NCI-H146 treated with DMSO at 0.1 percent for 48 hours (cell line): ENCODE results near the gene NSFL1C.

ENCODE experiments used
- DNase-seq: peaks from one replicate; lab custom pipeline; 2025; ENCODE audit not compliant: unreplicated experiment; lab: John Stamatoyannopoulos, UW

Gene NSFL1C

DNA sequence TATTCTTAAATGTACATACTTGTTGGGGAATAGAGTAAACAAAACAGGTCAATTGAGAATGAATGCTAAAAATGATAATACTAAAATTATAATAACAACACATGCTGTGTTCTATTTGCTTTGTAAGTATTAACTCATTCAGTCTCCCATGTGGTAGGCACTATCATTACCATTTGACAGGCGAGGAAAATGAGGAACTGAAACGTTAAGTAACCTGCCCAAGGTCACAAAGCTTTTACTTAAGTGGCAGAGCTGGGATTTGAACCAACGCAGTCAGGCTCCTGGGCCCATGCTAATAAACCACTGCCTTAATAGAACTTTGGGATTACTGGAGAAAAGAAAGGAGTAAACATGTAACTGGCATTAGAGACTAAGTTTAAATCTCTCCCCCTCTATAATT, 3.8 kb downstream of the NSFL1C start:
- no peak for DNase-seq

DNA sequence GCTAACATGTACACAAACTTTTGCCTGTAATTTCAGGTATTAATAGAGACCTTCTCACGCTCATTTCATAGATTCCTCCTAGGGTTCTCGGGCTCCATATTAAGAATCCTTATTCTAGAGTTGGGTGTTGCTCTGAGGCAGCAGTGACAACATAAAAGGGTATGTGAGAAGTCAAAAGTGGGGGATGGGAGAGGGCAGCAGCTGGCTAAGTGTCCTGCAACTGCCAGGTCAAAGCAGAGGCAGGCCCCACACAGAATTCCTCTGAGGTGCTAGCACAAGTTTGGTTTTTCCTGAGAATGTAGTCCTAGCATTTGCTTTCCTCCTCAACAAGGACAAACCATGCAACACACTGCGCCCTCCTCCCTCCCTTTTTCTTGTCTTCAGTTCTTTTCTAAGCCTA, 4.6 kb downstream of the NSFL1C start:
- DNase-seq = no peak

DNA sequence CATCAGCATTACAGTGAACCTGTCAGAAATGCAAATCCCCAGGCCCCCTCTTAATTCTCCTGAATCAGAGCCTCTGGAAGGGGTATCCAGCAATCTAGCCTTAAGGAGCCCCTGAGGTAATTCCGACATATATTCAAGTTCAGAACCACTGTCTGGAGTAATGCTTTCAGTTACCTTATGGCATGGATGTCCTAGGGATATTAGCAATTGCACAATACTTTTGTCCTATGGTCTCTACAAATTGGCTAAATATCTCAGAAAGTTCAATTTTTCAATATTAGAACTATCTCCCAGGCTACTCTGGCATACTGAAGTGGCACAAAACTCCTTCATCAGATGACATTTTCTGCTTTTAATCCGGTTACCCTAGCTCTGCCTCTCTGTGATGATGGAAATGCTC, 6.4 kb downstream of the NSFL1C start:
- no peak for DNase-seq

DNA sequence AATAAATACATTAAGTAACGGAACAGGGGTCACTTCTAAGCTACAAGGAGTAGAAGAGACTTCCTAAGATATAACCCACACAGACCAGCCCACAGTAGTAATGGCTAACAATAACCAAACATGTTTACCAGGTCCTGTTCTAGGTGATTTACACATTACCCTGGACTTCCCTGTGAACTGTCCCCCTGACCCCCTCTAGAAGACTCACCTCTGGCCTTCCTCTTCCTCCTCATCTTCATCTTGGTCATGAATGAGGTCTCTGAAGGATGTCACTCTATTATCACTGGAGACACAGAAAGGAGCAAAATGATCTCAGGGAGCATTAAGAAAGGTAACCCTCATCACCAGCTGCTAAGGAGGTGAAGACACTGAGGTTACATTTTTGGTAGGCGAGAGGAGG, 8.7 kb downstream of the NSFL1C start:
- DNase-seq = no peak

DNA sequence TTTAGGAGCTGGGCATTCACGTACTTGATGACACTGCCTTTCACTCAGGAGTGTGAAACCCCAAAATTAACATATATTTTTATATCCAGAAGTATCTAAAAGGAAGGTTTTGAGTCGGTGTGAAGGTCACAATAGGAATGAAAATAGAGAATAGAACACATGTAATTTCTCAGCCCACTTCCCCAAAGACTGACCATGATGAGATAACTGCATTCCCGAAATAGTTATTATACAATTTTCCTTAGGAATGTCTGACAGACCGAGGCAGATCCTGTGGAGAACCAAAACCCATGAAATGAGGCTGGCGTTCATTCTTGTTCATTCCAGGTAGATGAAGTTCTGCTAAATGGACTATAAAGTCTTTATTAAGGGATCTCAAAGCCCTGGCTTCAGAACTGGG, 10.3 kb downstream of the NSFL1C start:
- DNase-seq = no peak

DNA sequence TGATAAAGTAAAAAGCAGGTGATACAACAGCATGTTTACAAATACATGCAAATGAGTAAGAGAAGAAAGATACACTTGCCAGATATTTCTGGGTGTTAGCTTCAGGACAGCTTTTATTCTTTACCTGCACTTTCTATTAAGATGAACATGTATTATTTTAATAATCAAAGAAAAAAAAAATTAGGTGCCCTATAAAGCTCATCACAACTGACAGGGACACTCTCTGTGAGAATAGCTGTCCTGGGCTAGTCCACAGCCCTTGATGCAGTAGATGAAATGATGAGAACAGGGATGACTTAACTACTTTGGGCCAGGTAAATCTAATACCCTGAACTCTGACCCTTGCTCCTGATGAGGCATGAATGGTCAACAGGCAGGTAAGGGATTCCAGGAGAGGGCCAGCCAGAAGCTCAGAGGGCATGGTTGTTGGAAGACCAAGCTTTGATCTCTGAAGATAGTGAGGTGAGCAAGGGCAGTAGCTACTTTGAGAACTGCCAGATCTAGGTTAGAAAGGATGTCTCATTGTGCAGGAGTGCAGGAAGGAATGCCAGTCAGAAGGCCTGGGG, 15.6 kb downstream of the NSFL1C start:
- no peak for DNase-seq

DNA sequence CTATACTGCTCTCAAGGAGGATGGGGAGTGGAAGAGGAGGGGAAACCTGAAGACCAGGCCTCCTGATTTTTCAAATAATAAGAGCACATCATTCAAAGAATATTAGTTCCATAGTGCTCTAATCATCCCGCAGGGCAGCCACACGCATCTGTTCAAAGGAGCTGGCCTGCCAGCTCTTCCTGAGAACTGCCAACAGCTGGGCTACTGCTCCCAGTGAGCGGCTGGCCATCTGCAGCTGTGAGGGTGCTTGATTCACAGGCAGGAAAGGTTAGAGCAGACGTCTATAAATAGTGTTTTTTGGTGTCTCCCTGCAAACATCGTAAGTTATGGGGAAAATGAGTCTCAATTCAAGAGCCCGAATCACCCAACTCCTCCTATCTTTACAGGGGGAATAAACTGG, 17.3 kb downstream of the NSFL1C start:
- DNase-seq = no peak

DNA sequence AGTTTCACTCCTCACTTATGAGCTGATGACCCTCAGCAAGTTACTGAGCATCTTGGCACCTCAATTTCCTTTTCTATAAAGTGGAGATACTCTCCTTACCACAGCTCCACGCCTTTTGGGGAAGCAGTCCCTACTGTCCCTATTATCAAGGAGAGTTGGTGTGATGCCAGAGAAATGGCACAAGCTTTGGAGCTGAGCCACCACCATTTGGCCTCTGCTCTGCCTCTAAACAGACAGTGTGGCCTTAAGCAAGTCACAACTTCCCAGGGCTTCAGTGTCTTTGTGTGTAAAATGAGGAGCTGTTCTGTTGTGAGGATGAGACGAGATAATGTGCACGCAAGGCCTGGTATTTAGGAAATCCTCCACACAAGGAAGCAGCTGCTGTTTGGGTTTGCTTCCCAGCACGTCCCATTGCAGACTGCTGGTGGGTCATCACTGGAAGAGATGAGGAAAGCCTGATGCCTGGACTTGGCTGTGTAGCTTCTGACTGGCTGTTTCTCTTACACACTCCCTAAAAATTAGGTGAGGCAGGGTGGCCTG, 18.5 kb downstream of the NSFL1C start:
- DNase-seq = no peak

DNA sequence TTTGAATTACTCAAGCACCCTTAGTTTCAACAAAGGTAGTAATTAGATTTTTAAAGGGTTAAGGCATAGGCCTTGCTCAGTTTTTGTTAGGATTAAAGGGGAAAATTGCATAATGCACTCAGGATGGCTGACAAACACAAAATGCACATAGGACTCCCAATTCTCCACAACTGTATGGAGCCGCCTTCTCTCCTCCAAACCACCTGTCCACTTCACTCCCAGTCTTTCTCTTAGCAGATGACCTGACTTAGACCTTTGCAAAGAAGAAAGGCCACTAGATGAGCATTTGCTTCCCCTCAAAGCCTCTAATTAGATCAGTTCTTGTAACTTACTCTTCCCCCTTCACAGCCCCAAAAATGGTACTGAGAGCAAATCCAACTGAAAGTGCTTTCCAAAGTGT, 20.1 kb downstream of the NSFL1C start:
- no peak for DNase-seq

DNA sequence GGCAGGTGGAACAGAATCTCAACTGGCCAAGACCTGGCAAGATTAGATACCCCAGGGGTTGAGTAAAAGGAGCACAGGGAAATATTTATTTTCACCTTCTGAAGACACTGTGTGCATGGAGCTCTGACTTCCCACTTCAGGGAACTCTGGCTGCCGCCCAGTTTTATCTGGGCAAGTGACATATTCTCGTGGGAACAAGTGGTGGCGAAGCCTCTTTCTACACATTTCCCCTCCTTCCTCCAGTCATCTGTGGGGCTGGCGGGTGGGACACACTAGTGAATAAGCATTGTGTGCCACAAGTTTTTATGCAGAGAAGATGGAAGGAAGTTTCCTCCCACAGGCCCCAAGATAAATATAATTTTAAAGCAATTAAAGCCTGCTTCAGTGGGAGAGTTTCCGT, 23.6 kb downstream of the NSFL1C start:
- no peak for DNase-seq

DNA sequence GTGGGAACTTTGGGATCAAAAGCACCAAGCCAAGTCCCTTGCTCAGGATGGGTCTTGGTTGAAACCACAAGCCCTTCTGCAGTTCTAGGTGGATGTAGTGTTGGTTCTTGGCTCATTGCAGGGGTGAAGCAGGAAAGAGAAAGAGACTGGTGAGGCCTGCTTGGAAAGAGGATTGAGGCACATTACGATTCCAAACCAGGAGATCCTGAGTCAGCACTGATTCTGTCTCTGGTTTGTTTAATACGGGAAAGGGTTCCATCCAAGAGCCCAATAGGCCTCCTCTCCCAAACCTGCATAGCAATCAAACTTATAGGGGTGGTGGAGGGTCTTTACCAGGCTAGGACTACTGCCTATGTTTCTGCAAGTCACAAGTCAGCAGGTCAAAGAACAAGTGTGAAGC, 24.3 kb downstream of the NSFL1C start:
- DNase-seq = no peak

DNA sequence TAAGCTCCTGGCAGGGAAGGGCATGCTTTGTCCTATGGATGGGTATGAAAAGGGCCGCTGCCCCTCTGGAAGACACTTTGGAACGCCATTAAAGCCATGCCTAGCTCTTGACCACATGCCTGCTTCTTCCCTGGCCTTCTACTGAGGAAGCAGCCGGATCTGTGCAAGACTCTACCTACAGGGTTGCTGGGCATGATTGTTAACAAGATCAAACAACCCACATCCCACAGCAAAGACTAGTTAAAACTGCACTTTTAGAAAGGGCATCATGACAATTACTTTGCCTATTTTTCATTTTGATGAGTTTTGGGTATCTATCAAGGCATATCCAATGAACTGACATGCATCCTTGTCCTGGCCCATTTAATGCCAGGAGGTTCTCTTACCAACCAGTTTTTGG, 25.5 kb downstream of the NSFL1C start:
- no peak for DNase-seq

DNA sequence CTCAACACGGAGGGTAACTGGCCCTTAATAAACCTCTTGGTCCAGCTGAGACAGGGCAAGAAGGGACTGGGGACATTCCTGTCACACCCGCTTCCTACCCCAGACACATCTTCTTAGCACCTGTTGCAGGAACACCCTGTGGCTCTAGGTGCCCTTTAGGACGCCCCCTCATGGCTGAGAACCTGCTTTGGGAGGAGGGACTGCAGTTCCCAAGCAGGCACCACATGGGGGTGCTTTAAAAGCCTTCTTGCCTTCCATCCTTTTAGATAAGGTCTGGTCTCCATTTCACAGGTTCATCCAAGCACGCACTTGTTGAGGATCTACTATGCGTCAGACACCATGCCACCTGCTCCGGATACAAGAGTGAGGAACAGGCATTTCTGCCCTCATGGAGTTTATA, 26.6 kb downstream of the NSFL1C start:
- no peak for DNase-seq

DNA sequence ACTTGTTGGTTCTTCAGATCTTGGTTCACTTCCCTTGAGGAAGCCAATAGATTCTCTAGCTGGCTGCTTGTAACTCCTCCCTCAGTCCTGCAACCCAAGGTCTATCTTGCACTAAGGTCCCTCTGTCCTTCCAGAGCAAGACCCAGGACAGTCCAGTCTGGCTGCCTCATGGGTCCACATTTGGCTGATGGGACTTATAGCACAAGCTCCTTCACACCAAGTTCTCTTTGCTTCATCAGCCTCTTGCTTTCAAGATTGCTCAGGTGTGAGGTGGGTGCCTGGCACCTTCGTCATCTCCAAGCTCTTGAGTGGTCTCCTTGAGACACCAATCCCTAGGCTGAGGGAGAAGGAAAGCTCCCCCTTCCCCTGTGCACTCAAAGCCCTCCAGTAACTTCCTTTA, 28.3 kb downstream of the NSFL1C start:
- no peak for DNase-seq

DNA sequence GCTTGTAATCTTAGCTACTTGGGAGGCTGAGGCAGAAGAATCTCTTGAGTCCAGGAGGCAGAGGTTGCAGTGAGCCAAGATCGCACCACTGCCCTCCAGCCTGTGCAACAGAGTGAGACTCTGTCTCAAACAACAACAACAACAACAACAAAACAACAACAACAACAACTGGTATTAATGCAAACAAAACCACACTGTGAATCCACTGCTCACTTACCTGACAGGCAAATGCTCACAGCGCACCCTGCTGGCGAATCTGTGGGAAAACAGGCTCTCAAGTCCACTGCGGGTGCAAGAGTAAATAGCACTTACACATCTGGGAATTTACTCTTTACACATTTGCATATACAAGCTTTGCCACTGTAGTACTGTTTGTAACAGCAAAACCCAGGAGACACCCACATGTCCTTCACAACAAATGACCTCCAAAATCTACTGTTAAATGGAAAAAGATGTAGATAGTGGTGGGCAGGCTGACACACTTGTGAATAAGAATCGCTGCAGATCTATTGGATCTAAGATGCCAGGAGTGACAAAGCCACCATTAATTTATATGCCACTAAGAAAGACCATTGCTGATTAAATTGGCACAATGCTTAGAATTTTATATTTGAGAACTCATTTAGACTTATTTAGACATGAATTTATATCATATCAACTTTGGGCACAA, 29.3 kb downstream of the NSFL1C start:
- DNase-seq = peak; percentile 56

DNA sequence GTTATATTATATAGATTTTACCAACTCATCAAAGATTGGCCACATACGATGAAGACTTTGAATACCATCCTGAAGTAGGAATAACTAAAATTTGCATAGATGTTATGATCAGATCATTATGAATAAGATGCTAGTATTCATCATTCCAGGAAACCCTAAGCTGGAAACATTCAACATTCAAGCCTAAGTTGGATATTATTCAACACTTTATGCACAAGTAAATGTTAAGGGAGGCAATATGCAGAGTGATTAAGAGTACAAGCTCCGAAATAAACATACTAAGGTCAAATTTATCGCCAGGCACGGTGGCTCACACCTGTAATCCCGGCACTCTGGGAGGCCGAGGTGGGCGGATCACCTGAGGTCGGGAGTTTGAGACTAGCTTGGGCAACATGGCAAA, 30.4 kb downstream of the NSFL1C start:
- DNase-seq = no peak

DNA sequence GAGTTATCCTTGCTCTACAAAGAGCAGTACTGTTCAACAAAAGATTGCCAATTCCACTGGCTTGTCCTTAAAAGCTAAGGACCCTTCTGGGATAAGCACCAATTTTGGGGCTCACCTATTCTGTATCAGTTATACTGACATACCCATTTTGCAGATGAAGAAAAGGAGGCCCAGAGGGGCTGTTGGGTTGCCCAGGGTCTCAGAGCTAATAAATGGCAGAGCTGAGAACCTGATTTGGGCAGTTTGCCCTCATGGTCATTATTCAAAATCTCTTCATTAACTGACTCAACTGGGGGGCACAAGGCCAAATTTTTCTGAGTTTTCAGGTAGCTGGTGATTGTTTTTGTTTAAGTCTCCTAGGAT, 31.3 kb downstream of the NSFL1C start:
- DNase-seq = no peak

DNA sequence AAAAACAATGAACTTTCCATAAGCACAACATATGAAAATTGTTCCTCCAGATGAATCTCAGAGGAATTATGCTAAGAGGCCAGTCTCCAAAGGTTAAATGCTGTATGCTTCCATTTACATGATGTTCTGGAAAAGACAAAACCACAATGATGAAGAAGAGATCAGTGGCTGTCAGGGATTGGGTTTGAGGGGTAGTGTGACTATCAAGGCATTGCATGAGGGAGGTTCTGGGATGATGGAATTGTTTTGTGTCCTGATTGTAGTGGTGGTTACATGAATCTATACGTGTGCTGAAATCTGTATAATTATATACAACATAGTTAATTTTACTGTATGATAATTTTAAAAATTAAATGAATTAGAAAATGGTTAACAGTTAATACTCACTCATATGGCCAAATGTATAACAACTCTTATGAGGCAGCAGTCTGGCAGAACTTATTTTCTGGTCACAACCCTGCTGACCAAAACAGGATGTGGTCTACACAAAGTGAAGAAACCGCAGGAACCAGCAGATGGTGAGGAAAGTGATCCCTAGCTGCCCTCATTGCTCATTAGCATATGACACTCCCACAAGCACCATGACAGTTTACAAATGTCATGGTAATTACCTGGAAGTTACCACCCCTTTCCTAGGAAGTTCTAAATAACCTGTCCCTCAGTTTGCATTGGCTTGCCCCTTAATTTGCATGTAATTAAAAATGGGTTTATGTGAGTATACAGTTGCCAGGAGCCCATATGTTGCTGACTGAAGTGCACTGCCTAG, 31.9 kb downstream of the NSFL1C start:
- DNase-seq = no peak

DNA sequence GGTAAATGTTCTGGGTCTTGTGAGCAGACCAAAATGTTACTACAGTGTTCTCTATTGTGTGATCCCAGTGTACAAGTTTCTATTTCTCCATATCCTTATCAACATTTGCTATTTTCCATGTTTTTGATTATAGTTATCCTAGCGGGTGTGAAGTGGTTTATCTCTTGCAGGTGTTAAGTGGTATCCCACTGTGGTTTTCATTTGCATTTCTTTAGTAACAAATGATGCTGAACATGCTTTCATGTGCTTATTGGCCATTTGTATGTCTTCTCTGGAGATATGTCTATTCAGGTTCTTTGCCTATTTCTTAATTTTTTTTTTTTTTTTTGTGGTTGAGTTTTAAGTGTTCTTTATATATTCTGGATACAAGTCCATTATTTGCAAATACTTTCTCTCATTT, 35.5 kb downstream of the NSFL1C start:
- DNase-seq = peak; percentile 62

DNA sequence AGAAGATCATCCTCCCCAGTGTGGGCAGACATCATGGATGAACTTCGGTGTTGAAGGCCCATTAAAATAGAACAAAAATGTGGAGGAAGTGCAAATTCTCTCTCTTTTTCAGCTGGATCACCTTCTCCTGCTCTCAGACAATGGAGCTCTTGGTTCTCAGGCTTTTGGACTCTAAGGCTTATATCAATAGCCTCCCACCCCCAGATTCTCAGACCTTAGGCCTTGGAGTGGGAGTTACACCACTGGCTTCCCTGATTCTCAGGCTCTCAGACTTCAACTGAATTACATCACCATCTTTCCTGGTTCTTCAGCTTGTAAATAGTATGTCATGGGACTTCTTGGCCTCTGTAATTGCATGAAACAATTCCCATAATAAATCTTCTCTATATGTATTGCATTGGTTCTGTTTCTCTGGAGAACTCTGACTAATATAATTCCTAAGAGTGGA, 36.6 kb downstream of the NSFL1C start:
- no peak for DNase-seq

DNA sequence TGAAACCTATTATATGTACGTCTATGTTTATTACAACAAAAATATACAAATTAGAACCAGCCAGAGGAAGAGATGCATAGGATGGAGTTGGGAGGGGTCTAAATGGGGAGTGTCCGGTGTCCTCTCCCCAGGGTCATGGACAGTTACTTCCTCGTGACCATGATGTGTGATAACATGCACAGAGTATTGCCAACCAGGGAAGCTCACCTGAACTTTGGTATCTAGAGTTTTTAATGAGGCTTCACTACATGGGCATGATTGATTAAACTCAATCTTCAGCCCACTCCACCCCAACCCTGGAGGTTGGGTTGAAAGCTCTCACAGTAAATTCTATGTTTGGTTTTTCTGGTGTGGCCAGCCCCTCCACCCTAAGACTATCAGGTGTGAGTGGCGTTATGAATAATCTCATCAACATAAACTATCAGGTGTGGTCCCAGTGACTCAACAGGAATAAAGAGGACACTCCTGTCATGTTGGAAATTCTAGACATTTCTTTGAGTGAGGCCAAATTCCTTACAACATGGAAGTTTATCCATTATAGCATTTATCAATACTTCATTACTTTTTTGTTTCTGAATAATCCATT, 37.4 kb downstream of the NSFL1C start:
- no peak for DNase-seq
